ENCODE results near the gene EAF1.
"Not testable (repeated sequence)": the region's sequence is repeated elsewhere in the genome, so short reads cannot be mapped to it uniquely, and the experiment has no call there.

The EAF1 gene

DNA sequence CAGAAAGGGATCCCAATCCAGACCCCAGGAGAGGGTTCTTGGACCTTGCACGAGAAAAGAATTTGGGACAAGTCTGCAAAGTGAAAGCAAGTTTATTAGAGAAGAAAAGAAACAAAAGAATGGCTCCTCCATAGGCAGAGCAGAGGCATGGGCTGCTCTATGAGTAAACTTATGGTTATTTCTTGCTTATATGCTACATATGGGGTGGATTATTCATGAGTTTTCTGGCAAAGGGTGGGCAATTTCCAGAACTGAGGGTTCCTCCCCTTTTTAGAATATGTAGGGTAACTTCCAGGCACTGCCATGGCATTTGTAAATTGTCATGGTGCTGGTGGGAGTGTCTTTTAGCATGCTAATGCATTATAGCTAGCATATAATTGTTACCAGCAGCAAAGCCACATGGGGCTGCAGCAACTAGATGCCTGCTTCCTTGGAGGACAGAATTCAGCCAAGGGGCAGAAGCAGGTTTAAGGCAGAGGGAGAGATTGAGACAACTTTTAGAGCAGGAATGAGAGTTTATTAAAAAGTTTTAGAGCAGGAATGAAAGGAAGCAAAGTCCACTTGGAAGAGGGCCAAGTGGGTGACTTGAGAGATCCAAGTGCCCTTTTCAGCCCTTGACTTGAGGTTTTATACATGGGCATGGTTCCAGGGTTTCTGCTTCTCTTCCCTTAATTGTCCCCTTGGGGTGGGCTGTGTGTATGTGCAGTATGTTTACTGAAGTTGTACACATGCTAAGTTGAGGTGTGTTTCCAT lies 41.3 kb upstream of the EAF1 start:
- no peaks in the 10 kb centered on the region for H3K27me3 ChIP-seq (ENCODE audit: low read length)
- no peak overlapping the region for H3K4me3 ChIP-seq (ENCODE audit: insufficient read depth, low read length, poor library complexity, severe bottlenecking)
- no peaks in the 10 kb centered on the region for H3K9me2 ChIP-seq (replicated peaks; ENCODE audit: insufficient read depth, low read length)
- peak overlapping the region; percentile 86; the same call in 1 of the 2 replicates for H3K27ac ChIP-seq (ENCODE audit: low read depth, low read length)
- no peak overlapping the region for H3K4me2 ChIP-seq (ENCODE audit: low read depth, low read length, poor library complexity, severe bottlenecking)
- no peaks in the 10 kb centered on the region for H3K9me3 ChIP-seq (ENCODE audit: insufficient read depth, low read length)
- no peak overlapping the region for H2AFZ ChIP-seq (ENCODE audit: low read depth, low read length, severe bottlenecking)
- H3K79me2 ChIP-seq (ENCODE audit: insufficient read depth, low read length): no peaks in the 10 kb centered on the region
- no peak overlapping the region for H3K9ac ChIP-seq (ENCODE audit: low read length)
- no peaks in the 10 kb centered on the region for H3K36me3 ChIP-seq (ENCODE audit: low read length)
- no peak for TF ChIP-seq EZH2phosphoT487 (conservative IDR thresholded peaks at IDR 0.05; ENCODE audit: low read length)
- TF ChIP-seq, protein P1, sequence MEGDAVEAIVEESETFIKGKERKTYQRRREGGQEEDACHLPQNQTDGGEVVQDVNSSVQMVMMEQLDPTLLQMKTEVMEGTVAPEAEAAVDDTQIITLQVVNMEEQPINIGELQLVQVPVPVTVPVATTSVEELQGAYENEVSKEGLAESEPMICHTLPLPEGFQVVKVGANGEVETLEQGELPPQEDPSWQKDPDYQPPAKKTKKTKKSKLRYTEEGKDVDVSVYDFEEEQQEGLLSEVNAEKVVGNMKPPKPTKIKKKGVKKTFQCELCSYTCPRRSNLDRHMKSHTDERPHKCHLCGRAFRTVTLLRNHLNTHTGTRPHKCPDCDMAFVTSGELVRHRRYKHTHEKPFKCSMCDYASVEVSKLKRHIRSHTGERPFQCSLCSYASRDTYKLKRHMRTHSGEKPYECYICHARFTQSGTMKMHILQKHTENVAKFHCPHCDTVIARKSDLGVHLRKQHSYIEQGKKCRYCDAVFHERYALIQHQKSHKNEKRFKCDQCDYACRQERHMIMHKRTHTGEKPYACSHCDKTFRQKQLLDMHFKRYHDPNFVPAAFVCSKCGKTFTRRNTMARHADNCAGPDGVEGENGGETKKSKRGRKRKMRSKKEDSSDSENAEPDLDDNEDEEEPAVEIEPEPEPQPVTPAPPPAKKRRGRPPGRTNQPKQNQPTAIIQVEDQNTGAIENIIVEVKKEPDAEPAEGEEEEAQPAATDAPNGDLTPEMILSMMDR (IDR thresholded peaks at IDR 0.05; ENCODE audit: insufficient read depth, low read length, poor library complexity, severe bottlenecking): no peak
- peaks cover 18% of the 10 kb centered on the region for H3F3A ChIP-seq (ENCODE audit: insufficient read depth)
- H4K20me1 ChIP-seq (ENCODE audit: low read depth, low read length): no peaks in the 10 kb centered on the region

- H4K20me1 ChIP-seq (ENCODE audit: low read depth, low read length); H3K27me3 ChIP-seq (ENCODE audit: low read length); H3K4me2 ChIP-seq (ENCODE audit: low read depth, low read length, poor library complexity, severe bottlenecking); H3K9me2 ChIP-seq (replicated peaks; ENCODE audit: insufficient read depth, low read length); H3K9ac ChIP-seq (ENCODE audit: low read length); H3K9me3 ChIP-seq (ENCODE audit: insufficient read depth, low read length); H2AFZ ChIP-seq (ENCODE audit: low read depth, low read length, severe bottlenecking); H3K36me3 ChIP-seq (ENCODE audit: low read length); H3K79me2 ChIP-seq (ENCODE audit: insufficient read depth, low read length); H3K4me3 ChIP-seq (ENCODE audit: insufficient read depth, low read length, poor library complexity, severe bottlenecking); H3K27ac ChIP-seq (ENCODE audit: low read depth, low read length): not testable (repeated sequence)
- peaks cover 18% of the 10 kb centered on the region for H3F3A ChIP-seq (ENCODE audit: insufficient read depth)
These were observed 40.8 kb upstream of the EAF1 start for GRCh38 chr3:15386654-15386955.

GRCh38 chr3:15387171-15387581 lies 40.2 kb upstream of the EAF1 start:
- Histone ChIP-seq H3K9ac (ENCODE audit: low read length) (no peak overlapping the region), H3K4me2 (ENCODE audit: low read depth, low read length, poor library complexity, severe bottlenecking) (no peak overlapping the region), H3K9me2 (replicated peaks; ENCODE audit: insufficient read depth, low read length) (no peaks in the 10 kb centered on the region), H3K9me3 (ENCODE audit: insufficient read depth, low read length) (no peaks in the 10 kb centered on the region), H4K20me1 (ENCODE audit: low read depth, low read length) (no peaks in the 10 kb centered on the region), H3K36me3 (ENCODE audit: low read length) (no peaks in the 10 kb centered on the region), H3K27me3 (ENCODE audit: low read length) (no peaks in the 10 kb centered on the region), H3K4me3 (ENCODE audit: insufficient read depth, low read length, poor library complexity, severe bottlenecking) (no peak overlapping the region), H3K27ac (ENCODE audit: low read depth, low read length) (no peak overlapping the region), H2AFZ (ENCODE audit: low read depth, low read length, severe bottlenecking) (no peak overlapping the region), H3K79me2 (ENCODE audit: insufficient read depth, low read length) (no peaks in the 10 kb centered on the region), H3F3A (ENCODE audit: insufficient read depth) (peaks cover 18% of the 10 kb centered on the region)
- TF ChIP-seq, protein P1 (IDR thresholded peaks at IDR 0.05; ENCODE audit: insufficient read depth, low read length, poor library complexity, severe bottlenecking): no peak
- TF ChIP-seq EZH2phosphoT487 (conservative IDR thresholded peaks at IDR 0.05; ENCODE audit: low read length): no peak

- H3K9me2 ChIP-seq (replicated peaks; ENCODE audit: insufficient read depth, low read length): no peaks in the 10 kb centered on the region
- H2AFZ ChIP-seq (ENCODE audit: low read depth, low read length, severe bottlenecking): no peak overlapping the region
- TF ChIP-seq, protein P1 (IDR thresholded peaks at IDR 0.05; ENCODE audit: insufficient read depth, low read length, poor library complexity, severe bottlenecking): no peak
- TF ChIP-seq EZH2phosphoT487 (conservative IDR thresholded peaks at IDR 0.05; ENCODE audit: low read length): no peak
- peaks cover 18% of the 10 kb centered on the region for H3F3A ChIP-seq (ENCODE audit: insufficient read depth)
- no peaks in the 10 kb centered on the region for H3K9me3 ChIP-seq (ENCODE audit: insufficient read depth, low read length)
- no peaks in the 10 kb centered on the region for H4K20me1 ChIP-seq (ENCODE audit: low read depth, low read length)
- no peak overlapping the region for H3K9ac ChIP-seq (ENCODE audit: low read length)
- H3K4me3 ChIP-seq (ENCODE audit: insufficient read depth, low read length, poor library complexity, severe bottlenecking): no peak overlapping the region
- no peaks in the 10 kb centered on the region for H3K36me3 ChIP-seq (ENCODE audit: low read length)
- H3K27ac ChIP-seq (ENCODE audit: low read depth, low read length): no peak overlapping the region
- no peak overlapping the region for H3K4me2 ChIP-seq (ENCODE audit: low read depth, low read length, poor library complexity, severe bottlenecking)
- H3K27me3 ChIP-seq (ENCODE audit: low read length): no peaks in the 10 kb centered on the region
- no peaks in the 10 kb centered on the region for H3K79me2 ChIP-seq (ENCODE audit: insufficient read depth, low read length)
These were observed 39.7 kb upstream of the EAF1 start for GRCh38 chr3:15387735-15388134.

DNA sequence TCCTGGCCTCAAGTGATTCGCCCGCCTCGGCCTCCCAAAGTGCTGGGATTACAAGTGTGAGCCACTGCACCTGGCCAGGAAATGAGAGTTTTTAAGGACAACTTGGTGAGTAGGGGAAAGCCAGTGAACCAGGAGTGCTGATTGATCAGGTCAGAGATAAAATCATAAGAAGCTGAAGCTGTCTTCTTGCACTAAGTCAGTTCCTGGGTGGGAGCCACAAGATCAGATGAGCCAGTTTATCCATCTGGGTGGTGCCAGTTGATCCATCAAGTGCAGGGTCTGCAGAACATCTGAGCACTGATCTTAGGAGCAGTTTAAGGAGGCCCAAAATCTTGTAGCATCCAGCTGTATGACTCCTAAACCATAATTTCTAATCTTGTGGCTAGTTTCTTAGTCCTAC lies 39.1 kb upstream of the EAF1 start:
- not testable (repeated sequence) for H3K4me2 ChIP-seq (ENCODE audit: low read depth, low read length, poor library complexity, severe bottlenecking)

More for the DNA sequence above, 39.1 kb upstream of the EAF1 start:
- H2AFZ ChIP-seq (ENCODE audit: low read depth, low read length, severe bottlenecking); H3K9me2 ChIP-seq (replicated peaks; ENCODE audit: insufficient read depth, low read length); H3K27ac ChIP-seq (ENCODE audit: low read depth, low read length); H3K79me2 ChIP-seq (ENCODE audit: insufficient read depth, low read length); H3K27me3 ChIP-seq (ENCODE audit: low read length); H3K36me3 ChIP-seq (ENCODE audit: low read length); H3K4me3 ChIP-seq (ENCODE audit: insufficient read depth, low read length, poor library complexity, severe bottlenecking); H3K9ac ChIP-seq (ENCODE audit: low read length); H3K9me3 ChIP-seq (ENCODE audit: insufficient read depth, low read length); H4K20me1 ChIP-seq (ENCODE audit: low read depth, low read length): not testable (repeated sequence)
- peaks cover 18% of the 10 kb centered on the region for H3F3A ChIP-seq (ENCODE audit: insufficient read depth)

Measured in SU-DHL-6 (cell line).